Fibroblast of peridontal ligament (primary cell): Measurements from ENCODE around the gene GALNT12.

Experiments
- DNase-seq: peaks from one replicate; pipeline ENCODE4 v3.0.0-alpha.2; 2010; ENCODE audit errors: extremely low read depth

GALNT12 gene

DNA sequence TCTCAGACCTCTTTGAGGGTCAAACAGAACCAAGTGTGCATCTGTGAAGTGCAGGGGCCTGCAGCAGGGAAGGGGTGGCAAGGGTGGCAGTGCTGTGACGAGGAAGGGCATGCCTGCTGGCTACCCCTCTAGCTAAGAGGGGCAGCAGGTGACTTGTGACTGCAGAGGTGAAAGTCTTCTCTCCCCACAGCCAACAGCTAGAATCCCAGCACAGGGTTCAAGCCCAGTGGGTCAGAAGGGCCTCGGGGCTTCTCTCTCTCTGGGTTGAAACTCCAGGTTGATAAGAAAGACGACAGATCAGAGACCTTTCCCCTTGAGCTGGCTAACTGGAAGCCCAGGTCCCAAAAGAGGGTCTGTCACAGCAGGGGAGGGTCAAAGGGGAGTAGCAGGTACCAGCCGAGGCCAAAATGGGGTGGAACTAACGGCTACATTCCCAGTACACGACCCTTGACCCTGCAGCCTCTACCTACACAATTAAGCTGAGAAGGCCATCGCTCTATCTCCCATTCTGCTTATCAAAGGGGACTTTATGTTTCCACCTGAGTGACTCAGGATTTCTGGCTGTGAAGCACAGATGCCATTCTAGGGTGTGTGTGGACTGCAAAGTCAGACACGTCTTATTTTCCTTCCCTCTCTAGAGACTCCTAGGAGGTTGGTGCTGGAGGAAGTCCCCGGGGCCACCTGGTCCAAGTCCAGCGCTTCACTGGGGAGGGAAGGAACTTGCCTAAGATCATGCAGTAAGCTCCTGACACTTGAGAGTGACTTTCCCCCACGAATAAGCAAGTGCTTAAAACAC is 25.7 kb upstream of the GALNT12 start:
- DNase-seq = no peak

DNA sequence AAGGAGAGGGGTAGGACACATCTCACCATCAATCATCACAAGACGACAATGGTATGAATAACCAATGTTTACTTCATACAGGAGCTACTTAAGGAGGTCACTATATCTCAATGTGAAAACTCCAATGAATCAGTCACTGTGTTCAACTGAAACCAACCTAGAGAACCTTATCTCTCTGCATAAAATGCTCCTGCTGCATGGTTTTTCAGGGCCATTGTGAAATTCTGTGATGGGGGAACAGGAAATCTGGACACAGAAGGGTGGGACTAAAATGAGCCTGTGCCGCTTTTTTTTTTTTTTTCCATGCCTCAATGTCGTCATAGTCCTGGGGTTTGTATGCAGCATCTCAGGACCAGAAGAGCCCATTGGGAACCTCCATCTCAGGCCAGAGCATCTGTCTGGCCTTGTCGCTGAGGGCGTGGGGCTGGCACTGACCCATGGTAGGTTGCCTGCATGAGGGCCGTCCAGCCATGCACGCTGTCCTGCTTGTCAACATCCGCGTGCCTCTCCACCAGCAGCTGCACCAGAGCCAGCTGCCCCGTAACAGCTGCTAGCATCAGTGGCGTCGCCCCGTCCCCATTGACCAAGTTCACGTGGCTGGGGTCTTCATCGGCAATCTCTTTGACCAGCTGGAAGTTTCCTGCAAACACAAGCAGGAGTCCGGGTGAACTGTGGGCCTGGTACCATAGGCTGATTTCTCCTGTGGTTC is 23.8 kb upstream of the GALNT12 start:
- DNase-seq = no peak

DNA sequence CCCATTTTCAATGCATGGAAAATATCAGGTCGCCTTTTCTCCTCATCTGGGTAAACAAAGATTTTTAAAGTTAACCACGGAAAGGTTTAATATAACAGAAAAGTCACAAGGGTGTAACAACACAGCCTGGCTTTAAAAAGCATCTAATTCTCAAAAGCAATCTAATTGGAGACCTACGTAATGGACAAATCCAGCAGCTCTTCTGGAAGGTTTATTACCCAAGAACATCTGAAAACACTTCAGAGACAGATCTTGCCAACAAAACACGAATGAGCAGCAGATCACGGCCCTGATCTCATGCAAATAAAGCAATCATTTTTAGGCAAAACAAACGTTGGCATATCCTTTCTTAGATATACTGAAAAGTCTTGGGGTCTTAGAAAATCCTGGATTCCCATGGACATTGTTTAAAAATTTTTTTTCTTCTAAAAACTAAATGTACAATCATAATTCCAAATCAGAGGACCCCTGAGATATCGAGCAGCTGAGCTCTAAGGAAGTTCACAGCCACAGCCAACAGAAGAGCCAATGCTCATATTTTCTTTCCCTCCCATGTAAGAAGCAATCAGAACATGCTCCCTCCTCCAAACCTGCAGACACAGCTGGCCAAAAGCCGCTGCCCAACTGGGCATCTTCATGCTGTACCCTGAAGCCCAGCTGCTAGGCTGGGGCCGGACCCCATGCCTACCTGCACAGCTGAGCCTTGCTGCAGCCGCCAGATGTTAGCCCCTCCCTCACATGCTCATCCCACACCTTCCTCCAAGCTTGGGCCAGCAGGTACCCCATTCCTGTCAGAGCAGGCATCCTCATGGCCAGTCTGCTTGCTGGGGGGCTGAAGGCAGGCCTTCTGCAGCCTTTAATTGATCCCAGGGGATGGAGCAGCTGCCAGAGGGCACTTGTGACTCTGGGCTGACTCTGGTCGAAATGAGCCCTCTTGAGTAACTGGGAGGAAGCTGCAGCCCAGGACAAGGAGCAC is 22.4 kb upstream of the GALNT12 start:
- DNase-seq = no peak

DNA sequence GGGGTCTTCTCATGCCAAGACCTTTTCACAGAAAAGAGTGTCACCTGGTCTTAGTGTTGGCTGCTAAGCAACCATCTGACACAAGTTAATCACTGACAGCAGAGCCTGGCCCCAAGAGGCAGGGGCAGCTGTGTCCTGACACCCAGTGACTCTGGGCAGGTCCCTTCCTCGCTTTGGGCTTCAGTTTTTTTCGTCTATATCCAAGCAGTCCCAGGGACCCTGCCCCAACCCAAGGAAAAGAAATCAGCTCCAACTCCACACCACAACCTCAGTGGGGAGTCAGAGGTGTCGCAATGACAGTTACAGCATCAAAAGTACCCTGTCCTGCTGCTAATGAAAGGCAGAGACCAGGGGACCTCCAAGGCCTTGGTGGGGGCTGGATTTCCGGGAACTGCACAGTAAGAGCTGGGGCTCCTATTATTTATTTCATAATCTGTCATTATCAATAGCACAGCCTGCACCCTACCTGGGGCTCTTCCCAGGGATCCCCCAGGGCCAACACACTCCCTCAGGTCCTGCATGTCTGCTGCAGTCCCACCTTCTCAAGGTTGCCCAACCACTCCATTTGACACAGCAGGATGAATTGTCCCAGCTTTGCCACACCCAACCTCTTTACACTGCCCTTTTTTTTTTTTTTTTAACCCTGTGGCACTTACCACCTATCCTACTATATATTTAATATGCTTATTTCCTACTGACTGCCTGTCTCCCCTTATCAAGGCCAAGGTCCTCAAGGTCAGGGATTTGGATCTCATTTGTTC is 20.5 kb upstream of the GALNT12 start:
- DNase-seq = no peak

DNA sequence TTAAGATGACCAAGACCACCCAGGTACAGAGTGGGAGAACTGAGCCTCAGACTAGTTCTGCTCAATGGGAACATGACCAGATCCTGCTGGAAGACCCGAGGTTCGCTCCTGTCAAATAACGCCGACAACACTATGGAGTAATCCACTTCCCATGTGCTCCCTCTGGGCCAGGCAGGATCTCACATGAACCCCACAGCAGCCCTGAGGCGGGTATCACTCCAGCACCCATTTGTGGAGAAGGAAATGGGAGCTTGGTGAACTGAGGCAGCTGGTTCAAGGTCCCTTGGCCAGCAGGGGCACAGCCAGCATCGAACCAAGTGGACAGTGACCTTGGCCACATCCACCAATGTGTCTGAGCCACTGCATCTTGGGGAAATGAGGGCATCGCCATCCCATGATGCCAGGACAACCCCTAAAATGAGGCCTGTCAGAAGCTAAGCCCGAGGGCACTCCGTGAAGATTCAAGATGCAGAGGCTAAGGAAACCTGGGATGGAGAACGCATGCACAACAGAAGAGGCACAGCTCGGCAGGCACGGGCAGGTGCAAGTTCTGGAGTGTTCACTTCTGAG is 19.6 kb upstream of the GALNT12 start:
- no peak for DNase-seq

DNA sequence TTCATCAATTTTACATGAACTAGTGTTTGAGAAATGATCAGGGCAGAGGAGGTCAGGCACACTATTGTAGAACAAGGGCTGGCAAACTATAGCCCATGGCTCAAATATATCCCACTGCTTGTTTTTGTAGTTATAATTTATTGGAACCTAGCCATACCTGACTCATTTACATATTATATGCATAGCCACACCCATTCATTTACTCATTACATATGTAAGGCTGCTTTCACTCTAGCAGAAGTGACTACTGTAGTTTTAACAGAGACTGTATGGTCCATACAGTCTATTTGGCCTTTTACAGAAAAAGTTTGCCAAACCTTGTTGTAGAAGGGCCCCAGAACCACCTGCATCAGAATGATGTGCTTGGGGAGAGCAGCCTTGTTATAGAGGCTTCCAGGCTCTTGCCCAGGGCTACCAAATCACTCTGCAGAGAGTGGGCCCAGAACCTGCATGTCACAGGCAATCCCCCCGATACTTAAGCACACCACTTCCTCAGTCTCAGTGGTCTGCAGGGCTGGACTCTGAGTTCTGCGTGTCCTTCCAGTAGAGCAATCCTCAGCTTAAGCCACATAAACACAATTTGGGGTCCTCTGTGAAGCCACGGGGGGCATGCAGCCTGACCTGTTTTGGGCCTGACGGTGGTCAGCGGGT is 17.9 kb upstream of the GALNT12 start:
- no peak for DNase-seq

DNA sequence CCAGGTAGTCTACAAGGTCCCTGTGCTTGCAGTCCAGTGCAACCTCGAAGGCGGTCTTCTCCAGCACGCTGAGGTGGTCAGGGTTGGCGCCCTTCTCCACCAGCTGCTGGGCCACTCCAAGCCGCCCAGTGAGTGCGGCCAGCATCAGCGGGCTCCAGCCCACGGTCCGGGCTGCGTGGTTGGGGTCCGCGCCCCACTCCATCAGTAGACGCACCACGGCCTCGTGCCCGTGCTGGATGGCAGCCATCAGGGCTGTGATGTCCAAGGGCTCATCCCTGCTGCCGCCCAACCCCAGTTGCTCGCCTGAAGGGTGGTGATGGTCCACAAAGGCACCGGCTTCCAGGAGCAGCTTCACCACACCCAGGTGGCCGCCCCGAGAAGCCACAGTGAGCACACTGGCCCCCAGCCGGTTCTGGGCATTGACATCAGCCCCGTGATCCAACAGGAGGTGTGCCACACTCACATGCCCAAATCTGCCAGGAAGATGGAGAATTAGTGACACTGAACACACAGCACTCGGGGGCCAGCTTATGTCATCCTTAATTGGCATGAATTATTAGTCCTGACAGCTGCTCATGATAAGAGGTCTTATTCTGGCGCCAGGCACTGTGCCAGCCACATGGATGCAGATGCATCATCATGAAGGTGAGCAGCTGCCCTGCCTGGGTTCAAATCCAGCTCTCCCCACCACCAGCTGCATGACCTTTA is 17.2 kb upstream of the GALNT12 start:
- DNase-seq = no peak

DNA sequence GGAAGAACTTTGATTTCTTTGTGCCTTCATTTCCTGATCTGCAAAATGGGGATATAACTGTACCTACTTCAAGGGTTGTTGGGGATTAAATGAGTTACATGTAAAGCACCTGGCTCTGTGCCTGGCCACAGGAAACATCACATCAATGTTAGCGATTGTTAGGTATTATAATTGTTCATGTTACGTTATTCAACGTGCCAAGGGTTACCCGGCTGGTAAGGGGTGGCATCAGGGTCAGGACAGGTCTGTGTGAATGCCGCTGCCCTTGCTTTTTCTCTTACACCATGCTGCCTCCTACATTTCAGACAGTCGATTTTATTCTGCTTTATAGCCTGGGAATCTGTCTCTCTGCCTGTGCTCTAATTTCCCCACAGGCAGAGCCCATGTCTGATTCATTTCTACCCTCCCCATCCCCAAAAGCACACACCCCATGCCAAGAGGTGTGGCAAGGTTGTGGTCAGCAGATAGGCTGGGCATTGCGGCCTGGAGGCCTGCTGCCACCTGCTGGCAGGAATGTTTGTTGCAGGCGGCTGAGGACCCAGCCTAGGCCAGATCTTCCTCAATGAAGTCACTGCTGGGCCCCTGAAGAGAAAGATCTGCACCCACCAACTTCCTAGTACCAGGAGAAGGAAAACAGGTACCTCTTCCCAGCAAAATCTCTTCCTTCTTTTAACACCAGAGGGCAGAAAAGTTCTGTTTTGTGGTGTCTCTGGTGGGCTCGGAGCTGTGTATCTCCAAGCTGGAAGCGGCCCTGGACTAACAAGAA is 16.4 kb upstream of the GALNT12 start:
- peak; percentile 96 for DNase-seq

DNA sequence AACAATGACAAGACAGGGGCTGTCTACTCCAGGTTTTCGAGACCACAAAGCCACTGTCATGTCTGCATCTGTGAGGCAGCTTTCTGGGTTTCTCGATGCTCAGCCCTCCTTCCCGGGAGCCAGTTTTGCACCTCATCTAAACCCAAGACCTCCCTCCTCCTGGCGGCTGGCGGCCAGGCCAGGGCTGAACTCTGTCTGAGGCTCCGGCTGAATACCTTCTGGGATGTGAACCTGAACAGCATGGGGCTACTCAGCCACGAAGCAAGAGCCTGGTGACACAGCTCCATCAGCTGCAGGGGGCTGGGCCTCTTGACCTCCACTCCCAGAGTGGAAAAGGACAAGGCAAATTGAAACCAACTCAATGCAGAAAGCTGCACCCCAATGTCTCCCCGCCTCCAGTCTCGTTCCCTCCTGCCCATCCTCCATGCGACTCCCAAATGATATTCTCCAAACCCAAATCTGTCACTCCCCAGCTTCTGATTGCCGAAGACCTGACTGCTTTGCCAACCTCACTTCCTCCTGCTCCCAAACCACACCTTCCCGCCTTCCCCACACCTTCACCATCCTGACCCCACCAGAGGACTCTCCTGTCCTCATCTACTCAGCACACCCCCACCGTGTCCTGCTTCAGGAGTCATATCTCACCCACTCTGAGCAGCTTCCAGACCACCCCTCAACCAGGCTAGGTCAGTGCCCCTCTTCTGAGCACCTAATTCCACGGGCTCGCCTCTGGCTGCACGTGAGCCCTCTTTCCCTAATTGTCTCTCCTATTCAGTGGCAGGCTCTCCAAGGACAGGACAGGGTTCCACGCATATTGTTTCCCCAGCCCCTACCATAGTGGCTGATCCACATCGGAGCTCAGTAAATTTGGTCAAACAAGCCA is 15.6 kb upstream of the GALNT12 start:
- DNase-seq = no peak

DNA sequence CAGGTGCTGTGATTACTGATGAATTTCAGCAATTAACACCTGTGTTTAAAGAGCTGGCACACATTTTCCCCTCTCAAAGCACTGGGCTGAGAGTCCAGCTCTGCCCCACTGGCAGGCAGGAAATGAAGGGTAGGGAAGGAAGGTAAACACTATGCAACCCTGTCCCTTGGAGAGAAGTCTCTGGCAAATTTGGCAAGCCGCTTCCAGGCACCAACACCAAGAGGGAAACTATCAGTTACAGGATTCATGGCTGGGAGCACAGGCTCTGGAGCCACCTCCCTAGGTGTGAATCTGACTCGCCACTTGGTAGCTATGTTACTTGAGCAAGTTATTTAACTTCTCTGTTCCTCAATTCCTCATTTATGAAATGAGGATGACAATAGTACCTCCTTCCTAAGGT is 14.4 kb upstream of the GALNT12 start:
- DNase-seq = no peak

DNA sequence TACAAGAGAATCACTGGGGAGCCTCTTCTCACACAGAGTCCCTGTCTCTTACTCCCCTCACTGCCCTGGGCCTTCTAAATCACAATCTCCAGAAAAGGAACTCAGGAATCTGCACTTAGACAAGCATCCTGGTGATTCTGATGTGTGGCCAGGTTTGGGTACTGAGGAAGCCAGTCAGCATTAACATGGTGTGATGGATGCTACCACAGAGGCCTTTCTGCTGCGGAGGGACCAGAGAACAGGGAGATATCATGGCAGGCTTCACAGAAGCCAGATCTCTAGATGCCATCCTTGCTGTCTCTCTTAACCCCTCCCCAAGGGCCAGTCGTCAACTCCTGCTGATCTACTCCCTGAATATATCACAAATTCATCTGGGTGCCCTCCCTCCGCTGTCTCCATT is 12.7 kb upstream of the GALNT12 start:
- DNase-seq = no peak

DNA sequence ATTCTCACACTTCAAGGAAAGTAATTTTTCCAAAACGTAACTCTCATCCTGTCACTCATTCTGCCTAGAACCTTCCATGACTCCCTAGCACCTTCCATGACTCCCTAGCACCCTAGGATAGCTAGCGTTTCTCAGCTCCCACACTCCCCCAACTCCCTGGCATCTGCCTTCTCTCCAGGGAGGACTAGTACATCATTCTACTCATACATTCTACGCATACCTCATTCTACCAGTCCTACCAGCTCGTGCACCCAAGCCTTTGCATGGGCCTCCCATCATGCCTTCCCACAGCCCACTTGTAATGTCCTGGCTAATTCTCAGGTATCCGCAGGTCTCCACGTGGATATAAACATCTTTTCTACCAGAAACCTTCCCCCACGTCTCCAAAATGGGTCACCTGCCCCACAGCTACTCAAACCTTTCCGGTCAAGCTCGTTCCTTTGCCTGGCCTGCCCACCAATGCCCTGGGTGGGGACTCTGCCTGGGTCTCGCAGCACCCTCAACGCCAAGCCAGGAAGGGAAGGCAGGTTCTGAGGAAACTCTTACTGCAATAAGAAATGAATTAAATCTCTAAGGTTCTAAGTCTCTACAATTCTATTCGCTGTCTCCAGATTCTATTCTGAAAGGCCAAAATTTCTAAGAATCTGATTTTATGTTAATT is 12.0 kb upstream of the GALNT12 start:
- DNase-seq = no peak

DNA sequence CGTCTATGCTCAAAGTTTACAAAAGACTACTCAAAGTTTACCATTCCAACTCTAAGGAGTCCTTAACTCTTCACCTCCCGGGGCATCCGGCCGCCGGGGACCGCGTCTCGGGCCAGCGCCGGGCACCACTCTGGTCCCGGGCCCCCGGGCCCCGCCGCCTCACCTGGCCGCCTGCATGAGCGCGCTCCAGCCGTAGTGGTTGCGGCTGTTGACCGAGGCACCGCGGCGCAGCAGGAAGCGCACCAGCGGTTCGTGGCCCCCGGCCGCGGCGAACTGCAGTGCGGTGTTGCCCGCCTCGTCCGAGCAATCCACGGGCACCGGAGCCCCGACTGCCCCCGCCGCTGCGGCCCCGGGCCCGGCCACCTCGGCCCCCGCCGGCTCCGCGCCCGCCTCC is 11.5 kb upstream of the GALNT12 start:
- DNase-seq = no peak

DNA sequence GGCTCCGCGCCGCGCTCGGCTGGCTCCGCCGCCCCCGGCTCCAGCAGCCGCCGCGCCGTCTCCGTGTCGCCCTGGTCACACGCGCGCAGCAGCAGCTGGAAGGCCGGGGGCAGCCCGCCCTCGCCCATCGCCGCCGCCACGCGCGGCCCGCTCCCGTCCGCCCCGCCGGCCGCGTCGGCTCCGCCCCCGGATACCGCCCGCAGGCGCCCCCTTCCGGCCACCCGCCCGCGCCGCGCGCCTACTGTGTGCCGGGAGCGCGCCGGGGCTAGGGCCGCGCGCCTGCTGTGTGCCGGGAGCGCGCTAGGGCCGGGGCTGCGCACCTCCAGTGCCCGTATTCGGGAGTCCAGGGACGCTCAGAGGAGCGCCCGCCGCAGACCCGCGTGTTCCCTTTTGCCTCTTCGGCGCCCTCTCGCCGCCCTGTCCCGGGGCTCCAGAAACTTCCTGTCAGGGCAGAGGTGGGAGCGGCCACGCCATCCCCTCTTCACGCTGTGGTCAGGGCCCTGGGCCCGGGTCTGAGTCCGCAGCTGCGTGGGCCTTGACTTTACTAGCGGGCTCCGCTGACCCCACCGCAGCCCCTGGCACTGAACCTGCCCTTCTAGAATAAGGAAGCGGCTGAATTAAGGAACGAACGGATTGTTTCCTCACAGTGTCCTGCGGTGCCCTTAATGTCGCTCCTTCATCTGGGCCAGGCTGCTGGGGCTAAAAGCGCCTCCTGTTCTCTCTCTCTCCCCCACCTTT is 10.9 kb upstream of the GALNT12 start, which contains the start of gene ANKS6:
TSS of gene ANKS6 (minus strand) at position 192 of the 738 bp plus-strand sequence. CDS start at position 128, 64 bp downstream.
- DNase-seq = peak; percentile 55

DNA sequence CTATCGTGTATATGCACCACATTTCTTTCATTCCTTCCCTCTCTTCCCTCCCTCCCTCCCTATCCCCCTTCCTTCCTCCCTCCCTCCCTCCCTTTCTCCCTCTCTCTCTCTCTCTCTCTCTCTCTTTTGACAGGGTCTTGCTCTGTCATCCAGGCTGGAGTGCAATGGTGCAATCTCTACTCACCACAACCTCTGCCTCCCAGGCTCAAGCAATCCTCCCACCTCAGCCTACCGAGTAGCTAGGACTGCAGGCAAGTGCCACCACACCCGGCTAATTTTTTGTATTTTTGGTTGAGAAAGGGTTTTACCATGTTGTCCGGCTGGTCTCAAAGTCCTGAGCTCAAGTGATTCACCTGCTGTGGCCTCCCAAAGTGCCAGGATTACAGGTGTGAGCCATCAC is 10.0 kb upstream of the GALNT12 start:
- no peak for DNase-seq

DNA sequence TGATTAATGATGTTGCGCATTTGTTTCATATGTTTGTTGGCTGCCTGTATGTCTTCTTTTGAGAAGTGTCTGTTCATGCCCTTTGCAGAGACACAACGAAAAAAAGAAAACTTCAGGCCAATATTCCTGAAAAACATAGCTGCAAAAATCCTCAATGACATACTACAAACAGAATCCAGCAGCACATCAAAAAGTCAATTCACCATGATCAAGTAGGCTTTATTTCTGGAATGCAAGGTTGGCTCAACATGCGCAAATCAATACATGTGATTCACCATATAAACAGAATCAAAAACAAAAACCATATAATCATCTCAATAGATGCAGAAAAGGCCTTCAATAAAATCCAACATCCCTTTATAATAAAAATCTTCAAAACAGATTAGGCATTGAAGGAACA is 9.2 kb upstream of the GALNT12 start:
- no peak for DNase-seq

DNA sequence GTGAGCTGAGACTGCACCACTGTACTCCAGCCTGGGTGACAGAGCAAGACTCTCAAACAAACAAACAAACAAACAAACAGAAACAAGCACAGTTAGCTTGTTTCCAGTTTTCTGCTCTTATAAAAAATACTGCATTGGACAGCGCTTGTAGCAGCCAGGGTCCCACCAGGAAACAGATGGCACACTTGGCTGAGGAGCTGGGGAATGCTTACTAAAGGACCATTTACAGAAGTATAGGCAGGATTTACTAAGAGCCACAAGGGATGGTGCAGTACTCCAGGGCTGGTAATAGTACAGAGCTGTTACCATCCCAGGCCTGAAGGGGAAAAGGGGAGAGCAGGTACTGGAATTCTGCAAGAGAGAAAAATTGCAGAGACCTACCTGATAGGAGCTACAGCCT is 5.9 kb upstream of the GALNT12 start:
- no peak for DNase-seq
